ENCODE measurements around the gene CDH13. TPM values are rescaled to one million over a fixed set of nuclear protein-coding genes. Genes with fewer than 3 reads are reported as not detected.

The CDH13 gene
- total RNA-seq, 1 experiment from 2014 or later = 49.3 TPM

DNA sequence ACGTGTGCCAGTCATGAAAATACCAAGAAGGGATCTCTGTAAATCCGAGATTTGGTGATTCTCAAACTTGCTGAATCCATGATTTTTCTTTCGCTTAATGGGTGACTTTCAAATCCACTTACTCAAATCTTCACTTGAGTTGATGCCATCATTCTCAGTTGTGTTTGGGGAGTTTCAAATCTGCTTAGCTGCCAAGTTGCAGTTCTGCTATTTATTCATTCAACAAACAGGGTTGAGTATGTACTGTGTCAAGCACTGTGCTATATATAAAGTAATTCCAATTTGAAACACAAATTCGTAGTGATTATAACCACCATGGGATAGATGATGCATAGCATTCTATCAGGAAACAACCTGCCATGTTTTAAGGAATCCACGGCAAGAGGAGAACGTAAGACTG lies 394.3 kb downstream of the CDH13 start:
- Mint-ChIP-seq H3K27ac (ENCODE audit: low read depth, unreplicated experiment) (no peak overlapping the region), H3K4me3 (ENCODE audit: unreplicated experiment) (no peak overlapping the region), H3K27me3 (ENCODE audit: insufficient read depth, unreplicated experiment) (no peaks in the 10 kb centered on the region), H3K9me3 (ENCODE audit: unreplicated experiment) (no peaks in the 10 kb centered on the region), H3K4me1 (ENCODE audit: insufficient read depth, unreplicated experiment) (no peaks in the 10 kb centered on the region), H3K36me3 (ENCODE audit: insufficient read depth, unreplicated experiment) (no peaks in the 10 kb centered on the region)
- ChIA-PET CTCF (interaction anchor here (0.6 to 1.1 kb wide), 2 partner anchors 15 to 48 kb away, joined by 3 read pairs; no protein-coding TSS in a partner anchor), POLR2A (no interaction called here)
- TF ChIP-seq, protein P1, sequence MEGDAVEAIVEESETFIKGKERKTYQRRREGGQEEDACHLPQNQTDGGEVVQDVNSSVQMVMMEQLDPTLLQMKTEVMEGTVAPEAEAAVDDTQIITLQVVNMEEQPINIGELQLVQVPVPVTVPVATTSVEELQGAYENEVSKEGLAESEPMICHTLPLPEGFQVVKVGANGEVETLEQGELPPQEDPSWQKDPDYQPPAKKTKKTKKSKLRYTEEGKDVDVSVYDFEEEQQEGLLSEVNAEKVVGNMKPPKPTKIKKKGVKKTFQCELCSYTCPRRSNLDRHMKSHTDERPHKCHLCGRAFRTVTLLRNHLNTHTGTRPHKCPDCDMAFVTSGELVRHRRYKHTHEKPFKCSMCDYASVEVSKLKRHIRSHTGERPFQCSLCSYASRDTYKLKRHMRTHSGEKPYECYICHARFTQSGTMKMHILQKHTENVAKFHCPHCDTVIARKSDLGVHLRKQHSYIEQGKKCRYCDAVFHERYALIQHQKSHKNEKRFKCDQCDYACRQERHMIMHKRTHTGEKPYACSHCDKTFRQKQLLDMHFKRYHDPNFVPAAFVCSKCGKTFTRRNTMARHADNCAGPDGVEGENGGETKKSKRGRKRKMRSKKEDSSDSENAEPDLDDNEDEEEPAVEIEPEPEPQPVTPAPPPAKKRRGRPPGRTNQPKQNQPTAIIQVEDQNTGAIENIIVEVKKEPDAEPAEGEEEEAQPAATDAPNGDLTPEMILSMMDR (IDR thresholded peaks at IDR 0.05; ENCODE audit: unreplicated experiment) = no peak
- no TSS peak for BruUV-seq (replicated peaks)
- no peak for DNase-seq (ENCODE audit: unreplicated experiment)
- intact Hi-C loops (cut with micrococcal nuclease) = no loop called here

DNA sequence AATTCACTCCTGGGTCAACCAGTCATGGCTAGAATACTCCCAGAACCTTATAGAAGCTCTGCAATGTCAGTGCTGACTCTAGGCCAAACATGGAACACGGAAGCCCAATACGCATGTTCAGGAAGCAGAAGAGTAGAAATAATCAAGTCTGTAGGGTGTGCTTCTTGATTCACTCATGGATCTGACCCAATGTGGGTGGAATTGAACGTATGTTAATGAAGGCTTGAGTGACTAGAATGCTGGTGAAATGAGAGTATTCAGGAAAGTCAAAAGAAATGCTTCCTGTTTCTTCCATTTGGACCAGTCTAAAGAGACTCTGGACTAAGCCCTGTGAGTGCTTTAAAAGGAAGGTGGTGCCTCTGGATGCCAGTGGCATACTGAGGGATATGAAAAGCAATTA lies 395.0 kb downstream of the CDH13 start:
- ChIA-PET CTCF (interaction anchor here (0.8 kb wide), 2 partner anchors 57 to 151 kb away, joined by 3 read pairs; no protein-coding TSS in a partner anchor), POLR2A (no interaction called here)
- no peaks in the 10 kb centered on the region for H3K9me3 Mint-ChIP-seq (ENCODE audit: unreplicated experiment)
- intact Hi-C loops (cut with micrococcal nuclease) = no loop called here
- no TSS peak for BruUV-seq (replicated peaks)
- TF ChIP-seq, protein P1 (IDR thresholded peaks at IDR 0.05; ENCODE audit: unreplicated experiment) = no peak
- H3K4me1 Mint-ChIP-seq (ENCODE audit: insufficient read depth, unreplicated experiment) = no peaks in the 10 kb centered on the region
- no peak overlapping the region for H3K4me3 Mint-ChIP-seq (ENCODE audit: unreplicated experiment)
- no peak overlapping the region for H3K27ac Mint-ChIP-seq (ENCODE audit: low read depth, unreplicated experiment)
- no peak for DNase-seq (ENCODE audit: unreplicated experiment)
- no peaks in the 10 kb centered on the region for H3K27me3 Mint-ChIP-seq (ENCODE audit: insufficient read depth, unreplicated experiment)
- H3K36me3 Mint-ChIP-seq (ENCODE audit: insufficient read depth, unreplicated experiment) = no peaks in the 10 kb centered on the region

DNA sequence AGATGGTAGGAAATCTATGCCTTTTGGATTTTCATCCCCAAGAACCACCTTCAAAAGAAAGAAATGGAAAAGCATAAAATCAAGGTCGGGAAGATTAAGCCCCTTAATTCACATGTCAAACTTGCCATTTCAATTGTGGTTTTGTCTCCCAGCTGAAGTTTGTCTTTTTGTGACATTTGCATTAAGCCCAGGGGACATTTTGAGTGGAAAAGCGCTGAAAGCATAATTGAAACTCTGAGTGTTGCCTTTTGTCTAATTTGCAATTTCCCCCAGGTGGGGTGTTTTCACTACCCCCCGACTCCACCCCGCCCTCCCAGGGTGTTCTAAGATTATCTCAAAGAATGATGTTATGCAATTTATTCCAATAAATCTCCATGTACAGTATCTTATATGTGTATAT lies 396.2 kb downstream of the CDH13 start:
- H3K4me1 Mint-ChIP-seq (ENCODE audit: insufficient read depth, unreplicated experiment) = no peaks in the 10 kb centered on the region
- TF ChIP-seq, protein P1 (IDR thresholded peaks at IDR 0.05; ENCODE audit: unreplicated experiment) = no peak
- no TSS peak for BruUV-seq (replicated peaks)
- no peak overlapping the region for H3K27ac Mint-ChIP-seq (ENCODE audit: low read depth, unreplicated experiment)
- ChIA-PET POLR2A (no interaction called here), CTCF (no interaction called here)
- H3K9me3 Mint-ChIP-seq (ENCODE audit: unreplicated experiment) = no peaks in the 10 kb centered on the region
- no peak for DNase-seq (ENCODE audit: unreplicated experiment)
- no peaks in the 10 kb centered on the region for H3K36me3 Mint-ChIP-seq (ENCODE audit: insufficient read depth, unreplicated experiment)
- no peak overlapping the region for H3K4me3 Mint-ChIP-seq (ENCODE audit: unreplicated experiment)
- H3K27me3 Mint-ChIP-seq (ENCODE audit: insufficient read depth, unreplicated experiment) = no peaks in the 10 kb centered on the region
- intact Hi-C loops (cut with micrococcal nuclease) = no loop called here

DNA sequence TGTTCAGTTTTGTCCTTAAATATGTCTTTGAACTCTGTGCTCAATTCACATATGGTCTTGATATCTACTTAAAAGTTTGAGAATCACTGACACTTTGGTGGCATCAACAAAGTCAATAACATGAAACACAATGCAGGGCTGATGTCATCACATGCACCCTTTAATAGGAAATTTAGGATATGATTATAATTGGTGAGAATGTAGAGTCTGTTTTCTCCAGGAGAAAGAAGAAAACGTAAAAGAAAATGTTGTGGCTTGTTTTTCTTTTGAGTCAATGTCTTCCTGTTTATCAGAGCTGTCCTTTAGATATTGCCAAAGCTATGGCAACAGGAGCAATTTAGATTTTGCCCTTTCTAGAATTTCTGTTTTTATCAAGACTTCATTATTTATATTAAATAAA lies 396.9 kb downstream of the CDH13 start:
- DNase-seq (ENCODE audit: unreplicated experiment) = no peak
- no peaks in the 10 kb centered on the region for H3K36me3 Mint-ChIP-seq (ENCODE audit: insufficient read depth, unreplicated experiment)

More for the DNA sequence above, 396.9 kb downstream of the CDH13 start:
- H3K9me3 Mint-ChIP-seq (ENCODE audit: unreplicated experiment) = no peaks in the 10 kb centered on the region
- BruUV-seq (replicated peaks) = no TSS peak
- TF ChIP-seq, protein P1 (IDR thresholded peaks at IDR 0.05; ENCODE audit: unreplicated experiment) = no peak
- intact Hi-C loops (cut with micrococcal nuclease) = no loop called here
- no peak overlapping the region for H3K4me3 Mint-ChIP-seq (ENCODE audit: unreplicated experiment)
- no peaks in the 10 kb centered on the region for H3K27me3 Mint-ChIP-seq (ENCODE audit: insufficient read depth, unreplicated experiment)
- POLR2A ChIA-PET = no interaction called here
- no peak overlapping the region for H3K27ac Mint-ChIP-seq (ENCODE audit: low read depth, unreplicated experiment)
- H3K4me1 Mint-ChIP-seq (ENCODE audit: insufficient read depth, unreplicated experiment) = no peaks in the 10 kb centered on the region
- CTCF ChIA-PET = no interaction called here

Measured in MCF 10A (cell line).